ENCODE data around the gene RBMS1.

RBMS1 gene, protein sequence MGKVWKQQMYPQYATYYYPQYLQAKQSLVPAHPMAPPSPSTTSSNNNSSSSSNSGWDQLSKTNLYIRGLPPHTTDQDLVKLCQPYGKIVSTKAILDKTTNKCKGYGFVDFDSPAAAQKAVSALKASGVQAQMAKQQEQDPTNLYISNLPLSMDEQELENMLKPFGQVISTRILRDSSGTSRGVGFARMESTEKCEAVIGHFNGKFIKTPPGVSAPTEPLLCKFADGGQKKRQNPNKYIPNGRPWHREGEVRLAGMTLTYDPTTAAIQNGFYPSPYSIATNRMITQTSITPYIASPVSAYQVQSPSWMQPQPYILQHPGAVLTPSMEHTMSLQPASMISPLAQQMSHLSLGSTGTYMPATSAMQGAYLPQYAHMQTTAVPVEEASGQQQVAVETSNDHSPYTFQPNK

DNA sequence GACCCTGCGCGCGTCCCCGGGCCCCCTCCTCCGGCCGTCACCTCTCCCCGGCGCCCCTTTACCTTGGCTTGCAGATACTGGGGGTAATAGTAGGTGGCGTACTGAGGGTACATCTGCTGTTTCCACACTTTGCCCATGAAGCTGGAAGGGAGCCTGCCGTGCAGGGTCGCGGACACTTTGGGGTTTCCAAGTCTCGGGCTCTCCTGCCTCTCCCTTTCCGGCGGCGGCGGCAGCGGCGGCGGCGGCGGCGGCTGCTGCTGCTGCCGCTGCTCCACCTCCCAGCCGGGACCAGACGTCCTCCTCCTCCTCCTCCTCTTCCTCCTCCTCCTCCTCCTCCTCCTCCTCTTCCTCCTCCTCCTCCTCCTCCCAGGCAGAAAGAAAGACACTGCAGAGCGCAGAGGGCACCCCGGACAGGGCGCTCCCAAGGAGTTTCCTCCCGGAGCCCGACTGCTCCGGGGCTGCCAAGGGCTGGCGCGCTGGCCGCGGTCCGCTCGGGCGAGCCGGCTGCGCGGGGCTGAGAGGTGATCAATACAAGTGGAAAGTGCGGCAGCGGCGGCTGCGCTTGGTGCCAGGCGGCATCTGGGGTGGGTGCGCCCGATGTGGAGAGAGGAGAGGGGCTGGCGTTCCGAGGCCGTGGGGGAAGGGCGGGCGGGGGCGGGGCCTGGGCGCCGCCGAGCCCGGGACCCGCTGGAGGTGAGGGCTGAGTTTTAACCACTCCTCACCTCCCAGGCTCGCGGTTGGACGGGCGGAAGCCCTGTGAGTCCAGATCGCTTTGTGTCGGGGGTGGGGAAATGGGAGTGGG, at the start of gene RBMS1:
RBMS1 (minus strand) TSS at position 581 of the 802 bp plus-strand sequence; CDS start at position 137, 444 bp downstream.
- DNase-seq: peak; percentile 68

DNA sequence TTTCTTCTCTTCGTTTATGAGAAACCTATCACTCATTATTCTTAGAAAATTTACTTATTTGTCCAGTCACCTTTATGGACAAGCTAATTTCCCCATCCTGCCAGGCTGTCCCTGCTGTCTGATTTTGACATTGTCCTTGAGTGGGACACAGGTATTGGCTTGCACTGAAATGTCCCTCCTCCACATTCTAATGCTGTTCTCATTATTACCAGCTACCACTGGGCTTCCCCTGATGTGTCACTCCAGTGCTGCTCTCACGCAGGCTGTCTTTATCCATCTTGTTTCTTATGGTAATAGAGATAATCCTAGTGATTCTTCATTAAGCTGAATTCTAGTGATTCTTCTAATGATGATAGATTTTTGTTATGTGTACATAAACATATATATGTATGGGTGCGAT, 48.1 kb upstream of the RBMS1 start:
- DNase-seq: no peak
- in situ Hi-C loops (cut with HindIII; ENCODE audit: low pct_ligation_motif_present, low pct_unique_long_range_greater_than_20kb, low sequenced_read_pairs): no loop called here

More for the DNA sequence above, at the start of gene RBMS1:
- in situ Hi-C loops (cut with HindIII; ENCODE audit: low pct_ligation_motif_present, low pct_unique_long_range_greater_than_20kb, low sequenced_read_pairs): no loop called here

DNA sequence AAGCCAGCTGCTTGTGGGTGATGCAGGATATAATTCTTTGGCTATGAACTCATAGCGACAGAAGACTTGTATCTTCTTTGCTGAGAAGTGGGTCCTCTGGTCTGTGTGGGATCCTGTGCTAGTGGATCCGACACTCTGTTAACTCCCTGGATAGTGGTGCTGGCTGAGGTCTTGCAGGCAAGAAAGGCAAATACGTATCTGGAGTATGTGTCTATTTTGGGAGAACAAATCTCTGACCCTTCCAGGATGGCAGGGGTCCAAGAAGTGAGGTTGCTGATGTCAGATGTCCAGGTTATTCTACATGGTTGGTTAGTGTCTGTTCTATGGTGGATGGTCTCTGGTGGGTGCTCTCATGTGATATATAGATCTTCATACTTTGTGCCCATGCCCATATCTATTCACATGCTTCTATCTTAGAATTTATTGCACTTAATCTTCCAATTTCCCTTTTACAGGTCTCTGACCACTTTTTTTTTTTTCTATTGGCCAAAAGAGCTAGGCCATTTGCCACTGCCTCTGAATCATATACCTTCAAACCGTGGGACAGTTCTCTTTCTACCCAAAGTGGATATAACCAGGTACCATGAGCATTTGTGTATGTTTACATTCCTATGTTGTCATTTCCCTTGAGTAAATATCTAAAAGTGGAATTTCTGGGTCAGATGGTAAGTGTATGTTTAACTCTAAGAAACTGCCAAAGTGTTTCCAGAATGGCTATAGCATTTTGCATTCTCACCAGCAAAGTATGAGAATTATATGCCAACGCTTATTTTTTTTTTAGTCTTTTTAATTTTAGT, 45.1 kb upstream of the RBMS1 start:
- no peak for DNase-seq
- in situ Hi-C loops (cut with HindIII; ENCODE audit: low pct_ligation_motif_present, low pct_unique_long_range_greater_than_20kb, low sequenced_read_pairs): no loop called here

DNA sequence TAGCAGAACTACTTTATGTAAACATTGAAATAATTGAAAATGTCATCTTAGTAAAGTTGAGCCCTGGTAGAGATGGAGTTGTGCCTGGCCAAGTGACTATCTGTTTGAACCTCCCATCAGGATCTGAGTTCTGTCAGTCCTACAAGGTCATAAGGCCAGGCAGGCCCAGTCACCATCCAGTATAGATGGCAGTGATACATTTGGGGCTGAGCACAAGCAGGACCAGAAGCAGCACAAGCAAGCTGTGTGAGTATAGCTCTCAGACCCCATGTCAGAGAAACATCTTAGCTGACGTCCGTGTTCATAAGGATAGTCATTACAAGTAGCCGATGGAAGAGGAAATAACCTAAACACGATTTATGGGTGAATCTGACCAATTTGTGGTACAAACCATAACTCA, 44.5 kb upstream of the RBMS1 start:
- in situ Hi-C loops (cut with HindIII; ENCODE audit: low pct_ligation_motif_present, low pct_unique_long_range_greater_than_20kb, low sequenced_read_pairs): no loop called here
- no peak for DNase-seq

DNA sequence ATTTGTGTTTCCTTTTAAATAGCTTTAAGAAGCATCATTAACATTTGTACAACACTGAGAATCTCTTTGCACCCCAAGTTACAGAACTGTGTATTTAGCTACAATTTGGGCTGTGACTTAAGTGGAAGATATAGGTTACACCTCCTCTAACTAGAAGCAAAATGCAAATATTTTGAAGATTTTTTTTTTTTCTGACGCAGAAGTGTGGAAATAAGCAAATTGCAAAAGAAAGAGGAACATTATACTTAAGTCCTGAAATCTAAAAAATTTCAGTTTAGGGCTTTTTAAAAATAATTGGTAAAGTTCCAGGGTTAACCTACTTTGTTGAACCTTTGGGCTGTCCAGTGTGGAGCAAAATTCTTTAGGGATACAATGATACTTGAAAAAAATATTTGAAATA, 41.4 kb upstream of the RBMS1 start:
- no peak for DNase-seq
- in situ Hi-C loops (cut with HindIII; ENCODE audit: low pct_ligation_motif_present, low pct_unique_long_range_greater_than_20kb, low sequenced_read_pairs): no loop called here

DNA sequence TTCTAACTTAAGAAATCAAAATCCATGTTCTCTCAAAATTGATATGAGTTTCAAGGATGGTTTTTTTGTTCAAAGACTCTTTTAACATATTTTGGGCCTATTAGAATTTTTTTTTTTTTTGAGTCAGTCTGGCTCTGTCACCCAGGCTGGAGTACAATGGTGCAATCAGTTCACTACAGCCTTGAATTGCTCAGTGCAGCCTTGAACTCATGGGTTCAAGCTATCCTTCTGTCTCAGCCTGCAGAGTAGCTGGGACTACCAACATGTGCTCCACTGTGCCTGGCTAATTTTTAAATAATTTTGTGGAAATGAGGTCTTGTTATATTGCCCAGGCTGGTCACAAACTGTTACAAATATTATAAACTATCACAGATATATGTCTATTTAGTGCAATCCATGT, 40.6 kb upstream of the RBMS1 start:
- in situ Hi-C loops (cut with HindIII; ENCODE audit: low pct_ligation_motif_present, low pct_unique_long_range_greater_than_20kb, low sequenced_read_pairs): no loop called here

DNA sequence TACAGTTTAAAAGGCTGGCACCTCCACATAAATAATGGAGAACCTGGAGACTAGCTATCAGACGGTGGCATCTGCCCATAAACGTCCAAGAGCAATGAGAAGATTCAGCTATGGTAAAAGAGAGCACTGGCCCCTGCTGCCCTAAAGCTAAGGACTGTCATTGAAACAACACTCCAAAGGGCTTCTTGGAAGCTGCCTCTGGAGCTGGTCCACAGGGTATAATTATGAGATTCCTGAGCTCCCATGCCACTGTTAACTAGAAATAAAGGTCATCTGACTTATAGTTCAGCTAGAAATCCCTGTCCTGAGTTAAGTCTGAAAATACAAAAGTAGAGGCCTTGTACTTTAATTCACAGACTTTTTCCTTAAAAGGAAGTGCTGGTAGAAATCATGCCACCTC, 39.9 kb upstream of the RBMS1 start:
- no peak for DNase-seq
- in situ Hi-C loops (cut with HindIII; ENCODE audit: low pct_ligation_motif_present, low pct_unique_long_range_greater_than_20kb, low sequenced_read_pairs): no loop called here

More for the DNA sequence above, 40.6 kb upstream of the RBMS1 start:
- no peak for DNase-seq

DNA sequence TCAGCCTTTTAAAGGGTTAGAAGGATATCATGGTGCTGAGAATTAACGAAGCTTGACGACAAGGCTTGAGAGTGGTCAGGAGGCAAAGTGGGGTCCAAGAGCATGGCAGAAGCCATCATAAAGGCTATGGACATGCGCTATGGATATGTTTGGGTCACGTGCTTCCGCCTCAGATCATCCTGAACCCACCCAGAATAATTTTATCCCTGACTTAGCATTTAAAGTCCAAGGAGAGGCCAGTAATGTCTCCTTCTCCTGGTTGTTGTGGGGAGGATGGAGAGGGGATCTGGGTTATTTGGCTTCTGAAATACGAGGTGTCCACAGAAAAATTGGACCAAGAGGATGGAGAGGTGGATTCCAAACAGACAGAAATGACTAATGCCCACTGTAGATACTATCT, 38.8 kb upstream of the RBMS1 start:
- no peak for DNase-seq
- in situ Hi-C loops (cut with HindIII; ENCODE audit: low pct_ligation_motif_present, low pct_unique_long_range_greater_than_20kb, low sequenced_read_pairs): no loop called here

DNA sequence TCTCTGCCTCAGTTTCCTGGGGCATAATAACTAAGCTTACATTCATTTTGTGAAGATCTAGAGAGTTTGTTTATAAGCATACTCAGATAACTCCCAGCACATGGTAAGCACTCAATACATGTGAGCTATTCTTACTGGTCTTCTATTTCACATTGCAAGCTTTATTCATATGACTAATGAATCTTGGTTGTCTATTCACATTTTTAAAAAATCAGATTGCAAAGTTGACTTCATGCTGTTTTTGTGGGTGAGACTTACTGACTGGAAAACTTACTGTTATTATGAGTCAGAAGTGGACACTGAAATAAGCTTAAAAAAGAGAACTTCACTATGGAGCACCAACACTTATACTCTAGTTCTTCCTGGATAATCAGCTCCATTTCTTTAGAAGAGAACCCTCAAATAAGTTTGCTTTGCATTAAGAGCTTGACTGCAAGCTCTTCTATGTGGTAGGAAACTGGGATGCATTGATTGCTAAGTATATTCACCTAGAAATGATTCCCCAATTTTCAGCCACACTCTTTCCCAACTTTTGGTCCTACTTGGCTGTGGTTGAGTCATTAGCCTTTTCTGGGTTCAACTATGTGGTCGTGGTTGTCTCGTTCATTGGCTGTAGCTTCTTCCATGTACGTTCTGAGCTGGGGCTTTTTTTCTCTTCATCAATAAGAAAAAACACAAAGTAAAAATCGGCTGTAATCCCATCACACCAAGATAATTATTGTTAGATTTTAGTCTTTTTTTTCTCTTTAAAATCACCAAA, 29.5 kb upstream of the RBMS1 start:
- in situ Hi-C loops (cut with HindIII; ENCODE audit: low pct_ligation_motif_present, low pct_unique_long_range_greater_than_20kb, low sequenced_read_pairs): no loop called here
- no peak for DNase-seq

DNA sequence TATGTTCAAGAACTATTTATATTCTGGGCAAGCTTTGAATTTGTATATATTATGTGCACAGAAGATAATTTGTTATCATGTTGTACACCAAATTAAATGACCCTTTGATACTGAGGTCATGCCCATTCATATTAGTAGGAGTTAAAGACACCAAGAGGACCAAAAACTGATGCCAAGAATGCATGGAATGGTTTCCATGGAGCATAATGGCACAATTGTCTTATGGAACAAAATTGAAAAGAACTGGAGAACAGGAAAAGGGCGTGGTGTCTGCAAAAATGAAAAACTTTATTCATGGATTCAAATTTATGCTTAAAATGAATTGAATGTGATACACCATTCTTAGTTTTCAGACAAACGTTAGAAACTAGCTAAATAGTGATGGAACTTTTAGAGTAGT, 24.1 kb upstream of the RBMS1 start:
- no peak for DNase-seq
- in situ Hi-C loops (cut with HindIII; ENCODE audit: low pct_ligation_motif_present, low pct_unique_long_range_greater_than_20kb, low sequenced_read_pairs): no loop called here

DNA sequence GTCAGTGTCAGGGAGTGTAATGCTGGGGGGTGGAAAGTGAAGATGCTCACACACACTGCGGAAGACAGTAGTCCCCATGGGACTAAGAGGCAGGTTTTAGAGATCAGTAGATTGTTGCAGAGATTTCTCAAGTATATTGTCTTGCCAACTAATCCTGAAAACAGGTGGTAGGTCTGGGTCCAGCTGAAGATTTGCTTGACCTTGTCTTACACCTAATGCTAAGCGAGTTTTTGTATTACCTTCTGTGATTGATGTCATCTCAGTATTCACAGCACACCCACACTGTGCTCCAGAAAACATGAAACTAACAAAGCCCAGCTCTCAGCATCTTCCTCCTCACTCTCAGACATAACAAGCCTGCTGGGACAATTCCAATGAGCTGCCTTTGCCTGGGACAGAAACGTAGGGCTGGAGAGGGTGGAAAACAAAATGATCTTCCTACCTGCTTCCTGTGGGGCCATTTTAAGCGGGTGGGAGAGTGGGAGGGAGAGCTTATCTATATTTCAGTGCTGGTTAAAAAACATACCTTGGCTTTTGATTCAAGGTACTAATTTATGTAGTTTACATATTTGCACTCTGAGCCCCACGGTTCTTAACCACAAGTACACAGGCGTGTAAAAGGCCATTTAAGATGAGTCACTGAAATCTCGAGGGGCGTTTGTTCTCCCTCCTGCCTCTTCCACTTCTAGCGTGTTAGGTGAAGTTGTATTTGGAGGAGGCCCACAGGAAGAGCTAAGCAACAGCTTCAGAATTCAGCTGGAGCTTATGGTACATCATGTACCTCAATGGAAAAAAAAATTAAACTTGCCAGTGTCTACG, 23.1 kb upstream of the RBMS1 start:
- no peak for DNase-seq
- in situ Hi-C loops (cut with HindIII; ENCODE audit: low pct_ligation_motif_present, low pct_unique_long_range_greater_than_20kb, low sequenced_read_pairs): no loop called here

DNA sequence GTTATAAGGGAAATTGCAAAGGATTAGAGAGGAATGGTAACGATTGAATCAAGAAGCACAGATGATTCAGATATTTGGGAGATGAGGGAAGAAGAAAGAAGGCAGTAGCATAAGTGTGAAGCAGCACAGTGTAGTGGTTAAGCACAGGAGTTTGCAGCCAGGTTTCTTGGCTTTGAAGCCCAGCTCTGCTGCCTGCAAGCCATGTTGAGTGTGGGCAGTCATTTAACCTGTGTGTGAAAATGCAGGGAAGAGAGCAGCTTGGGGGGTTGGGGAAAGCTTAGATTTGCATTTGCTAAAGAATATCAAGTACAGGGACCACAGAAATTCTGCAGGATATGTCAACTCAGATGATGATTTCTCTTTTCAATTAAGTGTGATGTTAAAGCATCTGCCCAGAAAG, 21.5 kb upstream of the RBMS1 start:
- no peak for DNase-seq
- in situ Hi-C loops (cut with HindIII; ENCODE audit: low pct_ligation_motif_present, low pct_unique_long_range_greater_than_20kb, low sequenced_read_pairs): no loop called here

DNA sequence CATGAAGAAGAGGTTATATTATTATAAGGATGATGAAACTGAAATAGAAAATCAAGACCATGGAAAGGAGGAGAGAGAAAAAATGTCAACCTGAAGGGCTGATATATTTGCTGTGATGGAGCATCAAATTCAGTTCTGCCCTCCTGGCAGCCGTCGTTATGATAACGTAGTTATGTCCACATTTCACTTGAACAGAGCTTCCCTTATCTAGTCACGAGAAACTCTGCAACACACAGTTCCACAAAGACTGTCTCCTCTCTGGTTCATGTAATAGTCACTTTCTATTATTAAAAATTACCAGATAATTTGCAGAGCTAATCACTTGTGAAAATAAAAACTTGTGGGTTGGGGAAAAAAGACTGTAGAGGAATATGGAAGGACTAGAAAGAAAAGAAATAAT, 19.5 kb upstream of the RBMS1 start:
- DNase-seq: no peak
- in situ Hi-C loops (cut with HindIII; ENCODE audit: low pct_ligation_motif_present, low pct_unique_long_range_greater_than_20kb, low sequenced_read_pairs): no loop called here

DNA sequence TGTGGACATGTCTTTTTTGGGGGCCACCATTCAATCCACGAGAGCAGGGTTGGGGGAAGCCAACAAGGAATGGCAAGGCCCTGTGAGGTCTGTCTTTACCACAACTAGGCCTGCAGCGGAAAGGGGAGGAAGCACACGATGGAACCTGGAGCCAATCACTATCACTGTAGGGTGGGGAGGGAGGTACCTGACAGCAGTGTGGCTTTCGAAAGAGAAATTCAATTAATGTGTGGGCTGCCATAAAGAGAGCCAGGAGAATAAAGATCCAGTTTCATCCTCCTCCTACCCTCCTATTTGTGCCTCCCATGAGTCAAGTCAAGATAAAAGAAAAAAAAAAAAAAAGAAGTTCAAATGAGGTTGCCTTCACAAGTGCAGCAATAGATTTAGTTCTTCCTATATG, 18.9 kb upstream of the RBMS1 start:
- no peak for DNase-seq
- in situ Hi-C loops (cut with HindIII; ENCODE audit: low pct_ligation_motif_present, low pct_unique_long_range_greater_than_20kb, low sequenced_read_pairs): no loop called here

DNA sequence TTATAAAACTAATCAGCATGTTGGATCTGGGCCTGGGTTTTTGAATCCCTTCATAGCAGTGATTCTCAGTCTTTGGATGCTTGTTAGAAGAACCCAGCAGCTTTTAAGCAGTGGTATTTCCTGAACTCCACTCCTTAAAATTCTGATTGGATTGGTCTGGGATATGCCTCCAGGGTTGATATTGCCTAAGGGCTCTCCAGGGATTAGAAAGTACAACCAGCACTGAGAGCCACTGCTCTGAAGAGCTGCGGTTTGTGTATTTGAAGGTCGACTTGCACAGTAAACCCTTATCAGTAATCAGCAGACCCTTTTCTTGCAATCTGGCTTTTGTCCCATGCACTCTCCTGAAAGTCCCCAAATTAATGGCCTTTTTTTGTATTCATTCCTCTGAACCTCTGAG, 17.0 kb upstream of the RBMS1 start:
- DNase-seq: no peak
- in situ Hi-C loops (cut with HindIII; ENCODE audit: low pct_ligation_motif_present, low pct_unique_long_range_greater_than_20kb, low sequenced_read_pairs): no loop called here

DNA sequence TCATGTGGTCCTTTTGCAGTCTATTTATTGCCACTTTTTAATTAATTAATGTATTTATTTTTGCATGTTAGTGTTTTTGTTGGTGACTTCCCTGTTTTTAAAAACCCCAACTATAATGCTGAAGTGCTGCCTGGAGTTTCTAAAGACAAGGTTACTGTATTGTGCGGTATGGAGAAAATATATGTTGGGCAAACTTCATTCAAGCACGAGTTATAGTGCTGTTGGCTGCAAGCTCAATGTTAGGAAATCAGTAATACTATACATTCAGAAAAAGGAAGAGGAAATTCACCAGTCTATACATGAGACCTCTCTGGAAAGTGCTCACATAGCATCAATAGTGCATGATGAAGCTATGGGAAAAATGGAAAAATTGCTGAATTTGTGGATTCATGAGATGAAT, 15.4 kb upstream of the RBMS1 start:
- DNase-seq: no peak
- in situ Hi-C loops (cut with HindIII; ENCODE audit: low pct_ligation_motif_present, low pct_unique_long_range_greater_than_20kb, low sequenced_read_pairs): no loop called here

DNA sequence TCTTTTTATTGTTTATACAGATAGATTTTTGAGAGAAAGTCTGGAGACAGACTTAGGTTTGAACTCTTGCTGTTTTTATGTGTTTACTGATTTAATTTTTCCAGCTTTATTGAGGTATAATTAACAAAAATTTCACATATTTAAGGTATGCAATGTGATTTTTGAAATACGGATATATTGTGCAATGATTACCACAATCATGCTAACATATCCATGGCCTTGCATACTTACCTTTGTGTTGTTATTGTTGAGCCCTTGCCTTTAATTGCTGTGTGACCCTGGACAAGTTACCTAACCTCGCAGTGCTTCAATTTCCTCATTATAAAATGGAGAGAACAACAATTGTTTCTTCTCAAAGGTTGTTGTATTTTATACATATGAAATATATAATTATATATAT, 13.9 kb upstream of the RBMS1 start:
- DNase-seq: no peak
- in situ Hi-C loops (cut with HindIII; ENCODE audit: low pct_ligation_motif_present, low pct_unique_long_range_greater_than_20kb, low sequenced_read_pairs): no loop called here

DNA sequence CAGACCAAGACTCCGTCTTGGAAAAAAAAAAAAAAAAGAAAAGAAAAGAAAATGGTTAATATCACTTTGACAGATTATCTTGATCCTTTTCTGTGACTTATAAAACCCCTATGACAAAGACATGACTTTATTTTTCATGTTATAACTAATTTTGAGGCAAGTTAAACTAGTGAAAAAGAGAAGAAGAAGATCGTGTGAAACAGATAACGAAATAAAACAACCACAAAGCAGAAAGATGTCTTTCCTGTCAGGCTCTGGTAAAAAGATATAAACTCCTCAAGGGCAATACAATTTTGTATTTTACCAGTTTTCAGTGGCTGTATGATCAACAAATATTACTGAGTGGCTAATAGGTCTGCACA, 13.4 kb upstream of the RBMS1 start:
- in situ Hi-C loops (cut with HindIII; ENCODE audit: low pct_ligation_motif_present, low pct_unique_long_range_greater_than_20kb, low sequenced_read_pairs): no loop called here
- no peak for DNase-seq
